ENCODE measurements around the gene HOPX. TPM values are rescaled to one million over a fixed set of nuclear protein-coding genes. Genes with fewer than 3 reads are reported as not detected.

Gene HOPX
- 10 to 100 TPM; 40.7 to 41.4 TPM for total RNA-seq

GRCh38 chr4:56681158-56681852 lies at the start of gene HOPX:
HOPX (minus strand) TSS chr4:56681296; CDS start chr4:56657816, 23,480 bp downstream.

Other genes starting within 250 kb of the HOPX start
- 10 to 100 TPM; 20.5 to 23.8 TPM for gene PPAT, start 245.7 kb downstream of the HOPX start, total RNA-seq
- gene PAICS, start 245.0 kb downstream of the HOPX start, total RNA-seq = 100 to 1,000 TPM; 114 TPM
- 100 to 1,000 TPM; 135 to 136 TPM for gene SRP72, start 213.7 kb downstream of the HOPX start, total RNA-seq
- under 1 TPM; 0.20 to 0.22 TPM for gene ARL9, start 175.5 kb downstream of the HOPX start, total RNA-seq
- gene SPINK2, start 140.4 kb upstream of the HOPX start, total RNA-seq = 1 to 10 TPM; 1.6 to 1.9 TPM
- 10 to 100 TPM; 55.3 to 62.0 TPM for gene REST, start 226.6 kb upstream of the HOPX start, total RNA-seq